ENCODE measurements around the gene RNASEH1.
"Not testable (repeated sequence)": the region's sequence is repeated elsewhere in the genome, so short reads cannot be mapped to it uniquely, and the experiment has no call there.

The RNASEH1 gene

DNA sequence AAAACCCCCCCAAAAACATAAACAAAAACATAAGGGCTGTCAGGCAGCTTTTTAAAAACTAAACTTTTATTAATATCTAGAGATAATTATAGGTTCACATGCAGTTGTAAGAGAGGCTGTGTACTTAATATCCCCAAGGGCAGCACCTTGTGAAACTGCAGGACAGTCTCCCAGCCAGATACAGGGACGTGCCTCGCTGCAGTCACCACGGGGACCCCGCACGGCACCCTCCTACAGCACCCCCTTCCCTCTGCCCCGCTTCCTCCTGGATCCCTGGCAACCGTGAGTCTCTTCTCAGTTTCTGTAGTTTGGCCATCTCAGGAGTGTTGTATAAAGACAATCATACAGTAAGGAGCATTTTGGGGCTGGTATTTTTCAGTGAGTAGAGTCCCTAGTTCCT is 30.0 kb upstream of the RNASEH1 start:
- DNase-seq, result no peak

- DNase-seq, result no peak
Observed at GRCh38 chr2:3587432-3587831, 29.3 kb upstream of the RNASEH1 start.

GRCh38 chr2:3587021-3587420 is 28.9 kb upstream of the RNASEH1 start:
- DNase-seq, result no peak

DNA sequence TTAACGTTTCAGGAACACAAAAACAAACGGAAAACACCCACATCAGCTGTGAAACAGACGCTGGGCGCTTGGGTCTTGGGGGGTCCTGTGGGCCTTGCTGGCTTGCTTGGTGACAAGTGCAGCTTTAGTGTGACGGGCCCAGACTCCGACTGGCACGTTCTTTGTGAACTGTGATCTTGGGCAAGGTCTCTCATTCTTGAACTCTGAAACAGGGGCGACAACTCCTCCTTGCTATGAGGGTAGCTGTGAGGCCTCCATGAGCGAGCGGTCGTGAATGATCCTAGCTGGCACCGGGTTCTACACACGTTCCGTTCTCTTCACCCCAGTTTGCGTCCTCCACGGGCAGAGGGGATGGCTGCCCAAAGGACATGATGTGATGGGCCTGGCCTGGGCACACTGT is 28.1 kb upstream of the RNASEH1 start:
- no peak for DNase-seq

DNA sequence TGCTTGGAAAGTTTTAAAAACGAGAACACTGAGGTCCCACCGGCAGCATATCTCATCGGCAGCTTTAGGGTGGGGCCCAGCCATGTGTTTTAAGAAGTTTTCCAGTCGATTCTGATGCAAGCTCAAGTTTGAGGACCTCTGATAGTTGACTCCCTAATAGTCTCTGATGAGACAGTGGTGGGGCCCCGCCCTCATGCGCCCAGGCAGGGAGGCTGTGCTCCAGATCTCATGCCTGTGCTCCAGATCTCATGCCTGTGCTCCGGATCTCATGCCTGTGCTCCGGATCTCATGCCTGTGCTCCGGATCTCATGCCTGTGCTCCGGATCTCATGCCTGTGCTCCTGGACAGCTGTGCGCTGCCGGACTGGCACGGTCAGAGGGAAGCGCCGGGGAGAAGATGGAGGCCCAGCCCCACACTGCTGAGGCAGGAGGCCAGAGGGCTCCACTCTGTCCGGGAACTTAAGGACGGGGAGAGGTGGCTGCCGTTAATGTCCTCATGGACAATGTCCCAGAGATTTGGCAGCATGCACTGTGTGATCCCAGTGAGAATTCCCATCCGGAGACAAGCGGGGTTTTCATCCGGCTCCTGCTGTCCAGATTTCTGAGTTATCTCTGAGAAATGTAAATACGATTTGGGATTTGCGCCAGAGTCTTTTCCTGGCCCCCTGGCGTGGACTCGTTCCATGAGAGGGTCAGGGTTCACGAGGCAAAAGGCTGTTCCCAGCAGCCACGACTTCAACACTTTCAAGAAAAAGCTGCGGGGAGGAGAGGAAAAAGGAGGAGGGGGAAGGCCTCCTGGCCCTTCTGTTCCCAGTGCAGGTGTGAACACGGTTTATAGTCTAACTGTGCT is 27.4 kb upstream of the RNASEH1 start:
- DNase-seq, result no peak

DNA sequence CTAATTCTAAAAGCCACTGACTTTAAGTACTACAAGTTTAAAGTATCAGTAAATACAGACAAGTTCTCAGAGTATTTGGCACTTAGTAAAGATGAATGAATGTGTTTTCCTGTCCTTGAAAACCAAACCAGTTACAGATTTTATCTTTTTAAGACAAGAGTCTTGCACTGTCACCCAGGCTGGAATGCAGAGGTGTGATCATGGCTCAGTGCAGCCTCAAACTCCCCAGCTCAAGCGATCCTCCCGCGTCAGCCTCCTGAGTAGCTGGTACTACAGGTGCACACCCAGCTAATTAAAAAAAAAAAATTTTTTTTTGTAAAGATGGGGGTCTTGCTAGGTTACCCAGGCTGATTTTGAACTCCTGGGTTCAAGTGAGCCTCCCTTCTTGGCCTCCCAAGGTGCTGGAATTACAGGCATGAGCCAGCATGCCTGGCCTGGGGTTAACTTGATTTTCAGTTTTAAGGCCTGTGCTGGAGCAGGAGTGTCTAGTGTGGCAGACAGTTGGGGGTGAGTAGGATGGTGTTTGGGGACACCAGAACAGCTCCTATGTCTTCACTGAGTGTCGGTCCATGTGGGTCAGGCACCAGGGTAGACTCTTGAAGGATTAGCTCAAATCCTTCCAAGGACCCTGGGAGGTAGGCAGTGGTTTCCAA is 26.6 kb upstream of the RNASEH1 start:
- DNase-seq, result no peak

DNA sequence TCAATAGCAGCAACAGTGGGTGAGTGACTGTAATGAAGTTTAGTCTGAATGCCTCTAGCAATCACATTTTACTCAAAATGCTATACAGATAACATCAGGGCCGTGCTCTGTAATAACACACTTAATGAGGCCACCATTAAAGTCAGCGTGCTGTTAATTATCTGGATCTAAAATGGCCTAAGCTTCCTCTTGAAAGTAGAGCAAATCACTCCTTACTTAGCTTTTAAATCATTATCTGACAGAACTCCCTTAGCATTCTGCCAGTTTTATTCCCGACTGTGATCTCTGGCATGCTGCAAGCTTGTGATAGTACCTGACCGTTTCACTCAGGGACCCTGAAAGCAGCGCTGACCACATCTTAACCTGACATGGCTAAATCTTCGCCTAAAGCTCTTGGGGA is 25.9 kb upstream of the RNASEH1 start:
- DNase-seq, result no peak

- no peak for DNase-seq
Observed at GRCh38 chr2:3581367-3582262, 23.5 kb upstream of the RNASEH1 start.

DNA sequence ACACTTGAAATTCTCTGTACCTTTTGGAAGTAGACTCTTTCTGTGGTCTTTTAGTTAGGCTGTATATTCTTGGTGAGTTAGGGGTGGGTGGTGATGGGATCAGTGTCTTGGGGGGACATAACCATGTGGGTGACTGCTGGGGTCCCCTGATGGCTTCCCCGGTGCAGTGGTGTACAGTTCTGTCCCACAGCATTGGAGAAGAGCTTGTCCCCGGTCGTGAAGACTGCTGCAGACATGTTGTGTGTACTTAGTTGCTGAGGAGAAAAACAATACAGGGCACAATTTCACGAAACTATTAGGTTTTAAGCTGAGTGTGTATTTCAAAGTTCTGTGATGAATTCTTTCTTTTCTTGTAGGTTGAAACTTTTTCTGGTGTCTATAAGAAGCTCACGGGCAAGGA is 22.3 kb upstream of the RNASEH1 start:
- DNase-seq, result no peak

DNA sequence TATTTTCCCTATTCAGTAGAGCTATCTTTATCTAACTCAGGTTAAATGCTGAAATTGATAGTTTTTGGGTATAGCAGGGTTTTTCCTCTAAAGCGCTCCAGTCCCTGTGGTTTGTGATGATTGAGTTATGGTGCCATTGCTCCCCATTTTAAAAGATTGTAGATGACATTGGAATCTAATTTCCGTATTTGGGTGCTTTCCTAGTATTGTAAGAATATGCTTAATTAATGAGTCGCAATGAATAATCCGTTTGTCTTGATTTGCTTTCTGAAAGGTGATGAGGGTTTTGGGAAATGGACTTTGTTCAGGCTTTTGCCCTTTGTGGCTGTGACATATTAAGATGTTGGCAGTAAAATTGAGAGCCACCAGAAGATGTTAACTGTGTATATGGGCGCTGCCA is 20.9 kb upstream of the RNASEH1 start:
- no peak for DNase-seq

DNA sequence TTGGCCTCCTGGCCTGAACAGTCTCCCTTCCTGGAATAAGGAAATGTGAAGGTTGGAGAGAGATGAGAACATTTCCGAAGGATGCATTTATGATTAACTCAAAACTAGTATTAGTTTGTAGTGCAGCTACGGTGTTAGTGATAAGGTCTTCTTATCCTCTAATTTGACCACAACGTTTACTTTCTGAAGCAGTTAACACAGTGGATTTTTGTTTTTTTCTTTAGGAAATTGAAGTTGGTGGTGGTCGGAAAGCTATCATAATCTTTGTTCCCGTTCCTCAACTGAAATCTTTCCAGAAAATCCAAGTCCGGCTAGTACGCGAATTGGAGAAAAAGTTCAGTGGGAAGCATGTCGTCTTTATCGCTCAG is 18.1 kb upstream of the RNASEH1 start:
- not testable (repeated sequence) for DNase-seq

DNA sequence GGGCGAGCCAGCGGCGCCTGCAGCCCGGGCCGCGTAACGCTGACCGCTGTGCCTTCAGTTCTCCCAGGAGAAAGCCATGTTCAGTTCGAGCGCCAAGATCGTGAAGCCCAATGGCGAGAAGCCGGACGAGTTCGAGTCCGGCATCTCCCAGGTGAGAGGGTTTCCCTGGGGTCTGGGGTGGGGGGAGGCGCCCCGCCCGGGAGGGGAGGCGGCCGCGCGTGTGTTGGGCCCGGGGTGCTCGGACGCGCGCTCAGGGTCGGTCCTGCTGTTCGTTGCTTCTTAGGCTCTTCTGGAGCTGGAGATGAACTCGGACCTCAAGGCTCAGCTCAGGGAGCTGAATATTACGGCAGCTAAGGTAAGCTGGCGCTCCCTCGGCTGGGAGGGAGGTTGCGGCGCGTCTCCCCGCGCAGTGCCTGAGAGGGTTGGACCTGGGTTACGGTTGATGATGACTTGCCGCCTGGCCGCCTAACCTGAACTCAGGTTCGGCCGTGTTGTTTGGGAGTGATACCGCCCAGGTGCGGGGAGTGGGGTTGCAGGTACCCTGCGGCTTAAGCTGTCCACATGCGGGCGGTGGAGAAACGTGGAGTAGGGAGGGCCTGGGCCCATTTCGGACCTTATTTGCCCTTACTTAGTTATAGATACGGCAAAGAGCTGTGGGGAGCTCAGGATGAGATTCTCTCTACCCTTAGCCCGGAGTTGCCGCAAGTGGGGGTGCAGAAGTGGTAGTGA is 17.6 kb upstream of the RNASEH1 start:
- no peak for DNase-seq

DNA sequence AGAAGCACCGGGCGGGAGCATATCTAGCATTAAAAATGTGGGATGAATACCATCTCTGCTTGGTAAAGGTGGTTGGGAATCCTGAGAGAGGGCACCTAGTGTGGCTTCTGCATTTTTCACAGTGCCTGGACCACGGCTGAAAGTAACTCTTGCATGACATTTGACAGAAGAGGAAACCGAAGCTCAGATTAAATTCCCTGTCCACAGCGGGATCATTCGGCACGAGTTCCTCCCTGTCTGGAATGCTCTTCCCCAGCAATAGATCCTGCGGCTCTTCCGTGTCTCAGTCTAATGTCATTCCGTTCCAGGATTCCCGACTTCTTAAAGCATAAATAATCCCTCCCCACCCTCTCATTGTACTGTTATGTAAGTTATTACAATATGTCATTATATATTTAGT is 16.0 kb upstream of the RNASEH1 start:
- no peak for DNase-seq

- DNase-seq, result no peak
Observed at GRCh38 chr2:3572620-3573019, 14.5 kb upstream of the RNASEH1 start.

- no peak for DNase-seq
Observed at GRCh38 chr2:3571284-3571683, 13.2 kb upstream of the RNASEH1 start.

- DNase-seq, result not testable (repeated sequence)
Observed at GRCh38 chr2:3569656-3570055, 11.5 kb upstream of the RNASEH1 start.

DNA sequence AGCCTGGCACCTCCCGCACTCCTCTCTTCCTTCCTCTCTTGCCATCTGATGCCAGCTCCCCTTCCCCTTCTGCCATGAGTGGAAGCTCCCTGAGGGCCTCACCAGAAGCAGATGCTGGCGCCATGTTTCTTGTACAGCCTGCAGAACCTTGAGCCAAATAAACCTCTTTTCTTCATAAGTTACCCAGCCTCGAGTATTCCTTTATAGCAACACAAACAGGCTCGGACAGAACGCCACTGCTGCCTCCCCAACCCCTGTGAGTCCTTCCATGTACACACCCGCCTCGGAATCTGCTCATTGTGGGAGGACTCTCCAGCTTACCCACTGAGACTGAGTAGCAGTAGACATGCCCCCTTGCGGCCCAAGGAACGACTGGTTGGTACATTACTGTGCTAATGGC is 8.7 kb upstream of the RNASEH1 start:
- DNase-seq, result no peak

DNA sequence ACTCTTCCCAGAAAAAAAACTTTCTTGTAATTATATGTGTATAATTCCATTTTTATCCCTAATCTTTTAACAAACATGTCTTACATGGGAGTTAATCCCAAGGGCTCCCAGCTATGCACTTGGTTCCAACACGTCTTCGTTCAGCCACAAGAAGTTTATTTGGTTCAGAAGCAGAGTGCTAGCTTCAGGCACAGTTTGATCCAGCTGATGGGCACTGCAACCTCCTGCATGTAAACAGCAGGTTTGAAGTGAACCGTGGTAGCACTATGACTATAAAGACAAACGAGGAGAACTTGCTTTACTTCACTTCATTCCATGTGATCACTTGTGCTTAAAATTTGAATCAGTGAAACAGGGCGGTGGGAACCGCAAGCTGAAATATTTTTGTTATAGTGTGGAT is 7.0 kb upstream of the RNASEH1 start:
- no peak for DNase-seq

DNA sequence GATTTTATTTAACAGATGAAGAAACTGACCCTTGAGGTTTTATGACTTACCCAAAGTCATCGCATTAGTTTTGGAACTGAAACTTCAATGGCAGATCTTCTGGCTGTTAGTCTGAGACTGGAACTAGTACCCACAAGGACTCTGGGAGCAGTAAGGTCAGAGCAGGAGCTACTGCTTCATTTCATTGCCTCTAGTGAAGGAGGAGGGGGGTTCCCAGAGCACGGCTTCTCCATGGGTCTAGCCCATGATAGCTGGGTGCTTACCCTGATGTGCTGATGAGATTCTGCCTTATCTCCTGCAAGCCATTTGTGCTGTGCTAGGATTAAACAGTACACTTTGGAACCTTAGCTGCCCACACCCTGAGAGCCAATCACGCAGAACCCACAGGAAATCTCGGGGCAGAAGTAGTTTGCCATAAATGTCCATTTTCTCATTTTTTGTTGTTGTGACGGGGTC is 5.4 kb upstream of the RNASEH1 start:
- DNase-seq, result no peak

- no peak for DNase-seq
Observed at GRCh38 chr2:3557639-3558204, 411 bp downstream of the RNASEH1 start.

DNA sequence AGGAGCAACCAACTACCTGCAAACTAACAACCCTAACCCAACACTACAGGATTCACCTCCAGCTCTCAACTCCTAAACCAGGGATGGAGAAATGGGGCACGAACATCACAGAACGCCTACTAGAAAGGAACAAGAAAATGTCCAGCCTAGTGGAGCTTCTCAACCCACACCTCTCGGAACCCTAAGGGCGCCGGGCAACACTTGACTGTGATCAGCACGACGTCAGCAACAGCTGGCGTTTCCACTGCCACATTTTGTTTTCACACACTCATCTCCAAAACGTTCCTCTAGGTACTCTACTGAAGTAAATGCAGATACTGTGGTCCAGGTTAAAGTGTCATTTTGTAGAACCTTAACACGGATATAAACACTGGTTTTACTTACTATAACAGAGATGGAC is 4.2 kb downstream of the RNASEH1 start:
- DNase-seq, result no peak

DNA sequence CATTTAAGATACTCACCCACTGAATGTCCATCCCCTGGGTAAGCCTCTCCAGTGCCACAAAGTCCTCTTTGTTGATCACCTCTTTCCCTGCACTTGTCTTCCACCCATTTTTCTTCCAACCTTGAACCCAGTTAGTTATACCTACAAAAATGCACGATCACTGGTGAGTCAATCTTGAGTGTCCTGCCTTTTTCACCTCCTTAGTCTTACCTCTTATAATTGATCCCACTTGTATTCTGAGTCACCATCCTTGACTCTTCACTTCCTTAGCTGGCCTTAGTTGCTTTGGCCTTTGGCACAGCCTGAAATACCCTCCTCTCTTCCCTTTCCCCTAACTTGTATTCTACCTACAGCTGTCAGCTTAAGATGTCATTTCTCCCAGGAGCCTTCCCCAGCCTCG is 10.2 kb downstream of the RNASEH1 start:
- DNase-seq, result no peak
